Tibial nerve (tissue), 4 donors: ENCODE results near the gene SPATA31C2. TPM values are rescaled to one million over a fixed set of nuclear protein-coding genes. Genes with fewer than 3 reads are reported as not detected.

ENCODE experiments used
- total RNA-seq, 4 donors: library from RNA; depleted of rRNA; stranded (reverse); fragments of >200 nt; gene quantifications; one replicate each; pipeline ENCODE4 v1.1.0, GENCODE V29; 2016

Gene SPATA31C2
- total RNA-seq, 4 donors from 2014 or later: 0.22 TPM; not detected in 3

Other genes with a start within 250 kb of the SPATA31C2 start
- gene SPATA31C1, start 220.5 kb downstream of the SPATA31C2 start, total RNA-seq: not detected
- 1 to 10 TPM; 5.1 to 9.4 (median 7.0) TPM for gene CDK20, start 163.9 kb downstream of the SPATA31C2 start, total RNA-seq
- 10 to 100 TPM; 44.7 to 73.6 (median 61.3) TPM for gene SPIN1, start 250.0 kb upstream of the SPATA31C2 start, total RNA-seq